HG03457 (cell line): ENCODE measurements around the gene CNTN4.
A peak's percentile ranks its signal among the peaks of the same experiment; 100 is the strongest.

Experiments
- ATAC-seq: cut with Tn5 transposase; IDR thresholded peaks from one replicate; pipeline ENCODE4 v1.9.1; 2021; ENCODE audit warnings: moderate number of reproducible peaks; ENCODE audit not compliant: unreplicated experiment

Gene CNTN4

GRCh38 chr3:3081381-3082233 is 982.9 kb downstream of the CNTN4 start:
- ATAC-seq, result peak; percentile 46

- ATAC-seq, result peak; percentile 78
These were observed 983.7 kb downstream of the CNTN4 start for GRCh38 chr3:3082234-3082924.

GRCh38 chr3:3084890-3085289 is 986.2 kb downstream of the CNTN4 start:
- ATAC-seq, result no peak

GRCh38 chr3:3085782-3086181 is 987.1 kb downstream of the CNTN4 start:
- no peak for ATAC-seq

- ATAC-seq, result no peak
These were observed 987.6 kb downstream of the CNTN4 start for GRCh38 chr3:3086239-3086638.

- ATAC-seq, result no peak
These were observed 988.6 kb downstream of the CNTN4 start for GRCh38 chr3:3087279-3087678.

- no peak for ATAC-seq
These were observed 989.2 kb downstream of the CNTN4 start for GRCh38 chr3:3087716-3088465.

- ATAC-seq, result peak; percentile 97
These were observed 990.4 kb downstream of the CNTN4 start for GRCh38 chr3:3089017-3089416.

GRCh38 chr3:3097958-3098357 is 999.3 kb downstream of the CNTN4 start:
- no peak for ATAC-seq

- no peak for ATAC-seq
These were observed 1003.2 kb downstream of the CNTN4 start for GRCh38 chr3:3101660-3102458.

GRCh38 chr3:3102751-3103150 is 1004.1 kb downstream of the CNTN4 start:
- ATAC-seq, result no peak

- ATAC-seq, result no peak
These were observed 1006.6 kb downstream of the CNTN4 start for GRCh38 chr3:3105246-3105645.

GRCh38 chr3:3105815-3106214 is 1007.1 kb downstream of the CNTN4 start:
- ATAC-seq, result no peak

- ATAC-seq, result no peak
These were observed 1008.5 kb downstream of the CNTN4 start for GRCh38 chr3:3107181-3107580.
